A549 (cell line): ENCODE data around the gene DNASE1L1. TPM values are rescaled to one million over a fixed set of nuclear protein-coding genes. Genes with fewer than 3 reads are reported as not detected.

Source experiments
- ATAC-seq, 2 experiments: fragments of 200-7000 bp in 1 of 2; fragments of >200 bp in 1 of 2; cut with Nextera tagmentation in 1 of 2; cut with Tn5 transposase in 1 of 2; 3 replicates each; pipeline versions ENCODE4 v1.8.0 to v1.9.1; 2018 to 2020; ENCODE audit warnings: mild to moderate bottlenecking in 1 of 2, moderate library complexity in 1 of 2
- CTCF ChIA-PET: fragments of 300-600 bp; sonication (Branson Sonifier 250); formaldehyde crosslinking; extraction: SDS; loops from one replicate; lab custom pipeline; 2021; ENCODE audit warnings: antibody characterized with exemption, inconsistent platforms; lab: Yijun Ruan, JAX
- POLR2A ChIA-PET: fragments of 350-600 bp; formaldehyde crosslinking; extraction: SDS; loops from one replicate; lab custom pipeline; 2021; ENCODE audit warnings: antibody characterized with exemption, inconsistent platforms; lab: Yijun Ruan, JAX
- DNase-seq, 2 experiments: peaks; one replicate each; pipeline versions ENCODE4 v3.0.0 to v3.0.0-alpha.2; 2011 to 2016; ENCODE audit warnings: low read depth in 1 of 2, low spot score in 1 of 2
- FAIRE-seq: peaks from 2 replicates; lab custom pipeline; 2011; peaks lifted over from hg19 to GRCh38; lab: Jason Lieb, UNC
- H3K27ac ChIP-seq, 2 experiments: fragments of >200 bp; sonication (Bioruptor Twin); formaldehyde crosslinking; 3 replicates each; pipeline ENCODE4 v1.5.1; 2016 to 2017
- H3K4me1 ChIP-seq: fragments of >200 bp; sonication (Bioruptor Twin); formaldehyde crosslinking; 3 replicates; pipeline ENCODE4 v1.6.1; 2016
- H3K4me2 ChIP-seq: fragments of >200 bp; sonication (Bioruptor Twin); formaldehyde crosslinking; 3 replicates; pipeline ENCODE4 v1.6.1; 2016
- H3K4me3 ChIP-seq: fragments of >200 bp; sonication (Bioruptor Twin); formaldehyde crosslinking; 3 replicates; pipeline ENCODE4 v1.5.1; 2016
- H3K9me3 ChIP-seq: fragments of >200 bp; sonication (Bioruptor Twin); formaldehyde crosslinking; 3 replicates; pipeline ENCODE4 v1.6.1; 2016
- BHLHE40 ChIP-seq: IDR thresholded peaks from 2 replicates; pipeline ENCODE4 v1.6.1; 2012; ENCODE audit warnings: low read depth, low read length, inconsistent platforms
- CBX2 ChIP-seq: fragments of 200-600 bp; sonication (generic); IDR thresholded peaks from 2 replicates; pipeline ENCODE4 v1.6.1; 2016; ENCODE audit warnings: low read depth, mild to moderate bottlenecking, borderline replicate concordance
- CHD2 ChIP-seq: fragments of 150-350 bp; IDR thresholded peaks from 2 replicates; pipeline ENCODE4 v1.6.1; 2014; ENCODE audit warnings: low read length; ENCODE audit not compliant: partially characterized antibody
- CTCF ChIP-seq: fragments of >200 bp; sonication (Bioruptor Twin); formaldehyde crosslinking; IDR thresholded peaks from 3 replicates; pipeline ENCODE4 v1.5.1; 2016
- EHMT2 ChIP-seq: fragments of 200-600 bp; sonication (generic); IDR thresholded peaks from 2 replicates; pipeline ENCODE4 v1.6.1; 2016; ENCODE audit warnings: antibody characterized with exemption, low read depth, mild to moderate bottlenecking, moderate library complexity
- ELK1 ChIP-seq: fragments of 150-350 bp; IDR thresholded peaks from 2 replicates; pipeline ENCODE4 v1.6.1; 2014; ENCODE audit warnings: low read depth, mild to moderate bottlenecking, low read length
- EP300 ChIP-seq, 2 experiments: fragments of >200 bp; sonication (Bioruptor Twin); formaldehyde crosslinking; IDR thresholded peaks; 2 replicates in 1 of 2; 3 replicates in 1 of 2; pipeline ENCODE4 v1.6.1; 2016 to 2017
- ESRRA ChIP-seq: fragments of 150-350 bp; IDR thresholded peaks from 2 replicates; pipeline ENCODE4 v1.6.1; 2014; ENCODE audit warnings: mild to moderate bottlenecking, low read length, borderline replicate concordance
- GATA3 ChIP-seq: IDR thresholded peaks from 2 replicates; pipeline ENCODE4 v1.6.1; 2012; ENCODE audit warnings: borderline replicate concordance
- JUN ChIP-seq, 2 experiments: fragments of >200 bp; sonication (Bioruptor Twin); formaldehyde crosslinking; IDR thresholded peaks; 2 replicates in 1 of 2; 3 replicates in 1 of 2; pipeline ENCODE4 v1.6.1; 2016 to 2017
- KDM5A ChIP-seq: fragments of 200-600 bp; sonication (generic); IDR thresholded peaks from 2 replicates; pipeline ENCODE4 v1.6.1; 2016; ENCODE audit warnings: antibody characterized with exemption, mild to moderate bottlenecking
- POLR2AphosphoS2 ChIP-seq: conservative IDR thresholded peaks from 2 replicates; pipeline ENCODE4 v1.6.1; 2012; ENCODE audit warnings: low read length, improper control_type of control experiment, inconsistent platforms
- REST ChIP-seq: fragments of 200-600 bp; sonication (generic); IDR thresholded peaks from 2 replicates; pipeline ENCODE4 v1.6.1; 2016; ENCODE audit warnings: antibody characterized with exemption, mild to moderate bottlenecking, moderate library complexity
- RFX5 ChIP-seq: fragments of 450-650 bp; IDR thresholded peaks from 2 replicates; pipeline ENCODE4 v1.7.1; 2014; ENCODE audit warnings: antibody characterized with exemption, mild to moderate bottlenecking, moderate library complexity
- WGBS: methylation state at CpG from one replicate; pipeline ENCODE4 v1.1.6; 2017; ENCODE audit errors: missing lambda C conversion rate; 5-methylcytosine and 5-hydroxymethylcytosine counted together
- polyA plus RNA-seq, 4 experiments: library from polyadenylated mRNA; depleted of rRNA in 3 of 4; stranded (reverse); fragments of >200 nt; fragmentation: RNase III in 1 of 4; extraction: RNeasy Plus Mini Kit Qiagen cat#74134 plus additional on column Dnase treatment in 1 of 4; gene quantifications; 2 replicates in 3 of 4; 3 replicates in 1 of 4; pipeline ENCODE4 v1.2.3, GENCODE V29; 2011 to 2017

DNASE1L1 gene
- polyA plus RNA-seq, 2 of the 4 experiments (the other 2 are of a cell fraction) = 14.3 to 24.5 TPM

GRCh38 chrX:154354013-154354412, 55.0 kb downstream of the DNASE1L1 start:
- H3K27ac ChIP-seq = no peak overlapping the region
- no peak overlapping the region for H3K4me3 ChIP-seq
- FAIRE-seq (no peak), ATAC-seq (no peak), DNase-seq (peak in 1 of 2 experiments; percentile 12)
- TF ChIP-seq EHMT2 (no peak), POLR2AphosphoS2 (0 out of 2 replicates have a peak, but pooled peaks have one; percentile 50)
- ChIA-PET CTCF (interaction anchor here (0.8 to 1.6 kb wide), 3 partner anchors 11 to 30 kb away, joined by 3 to 5 read pairs (median 5); no protein-coding TSS in a partner anchor), POLR2A (interaction anchor here (0.8 kb wide), 1 partner anchor 15 kb away, joined by 4 read pairs; no protein-coding TSS in a partner anchor)
- no peak overlapping the region for H3K4me2 ChIP-seq
- WGBS = 88% methylated on average over 11 of the region's 14 CpGs
- peaks cover 75% of the 10 kb centered on the region for H3K4me1 ChIP-seq
- H3K9me3 ChIP-seq = no peaks in the 10 kb centered on the region

GRCh38 chrX:154353172-154353843, 55.7 kb downstream of the DNASE1L1 start:
- FAIRE-seq = no peak
- DNase-seq = peak in 1 of 2 experiments; percentile 7
- H3K4me3 ChIP-seq = no peak overlapping the region
- ChIA-PET CTCF (interaction anchor here (0.8 to 1.6 kb wide), 2 partner anchors 12 to 15 kb away, joined by 5 read pairs; no protein-coding TSS in a partner anchor), POLR2A (no interaction called here)
- TF ChIP-seq JUN (IDR thresholded peaks at IDR 0.05) (peak in 1 of 2 experiments; percentile 3; a peak in 1 of 5 replicates), GATA3 (no peak), CBX2 (no peak), KDM5A (no peak), CHD2 (no peak), BHLHE40 (no peak)
- ATAC-seq = no peak
- H3K4me1 ChIP-seq = peaks cover 75% of the 10 kb centered on the region
- 92% methylated on average over 15 of the region's 24 CpGs for WGBS
- no peaks in the 10 kb centered on the region for H3K9me3 ChIP-seq
- no peak overlapping the region for H3K27ac ChIP-seq
- H3K4me2 ChIP-seq = no peak overlapping the region

- 79% methylated on average over 5 of the region's 13 CpGs for WGBS
- no peak for FAIRE-seq
- no peak overlapping the region for H3K4me2 ChIP-seq
- H3K9me3 ChIP-seq = no peaks in the 10 kb centered on the region
- H3K27ac ChIP-seq = no peak overlapping the region
- ChIA-PET CTCF (no interaction called here), POLR2A (no interaction called here)
- H3K4me3 ChIP-seq = no peak overlapping the region
- 0 out of 5 replicates have a peak, but pooled peaks of 1 of the 2 experiments have one; percentile 13 for TF ChIP-seq JUN (IDR thresholded peaks at IDR 0.05)
- TF ChIP-seq ESRRA = no peak
- TF ChIP-seq EP300 (IDR thresholded peaks at IDR 0.05) = no peak
- no peak for TF ChIP-seq KDM5A
- no peak for TF ChIP-seq REST
- no peak for TF ChIP-seq CTCF
- no peak for TF ChIP-seq ELK1
- no peak for TF ChIP-seq RFX5
- ATAC-seq = no peak
- peaks cover 75% of the 10 kb centered on the region for H3K4me1 ChIP-seq
- peak in 1 of 2 experiments; percentile 16 for DNase-seq
These were observed 56.6 kb downstream of the DNASE1L1 start for GRCh38 chrX:154352466-154352865.
